Smooth muscle cell (in vitro differentiated cells): Measurements from ENCODE around the gene PRORP. TPM values are rescaled to one million over a fixed set of nuclear protein-coding genes. Genes with fewer than 3 reads are reported as not detected.

Experiments
- DNase-seq: peaks from one replicate; lab custom pipeline; 2025; ENCODE audit not compliant: unreplicated experiment; lab: John Stamatoyannopoulos, UW
- H2AFZ ChIP-seq: fragments of 200-600 bp; sonication (generic); 2 replicates; pipeline ENCODE4 v1.6.0; 2016; ENCODE audit warnings: antibody characterized with exemption, low read depth, mild to moderate bottlenecking
- H3F3A ChIP-seq: fragments of 200-600 bp; sonication (generic); 2 replicates; pipeline ENCODE4 v1.6.0; 2017; ENCODE audit warnings: antibody characterized with exemption, low read depth
- H3K27ac ChIP-seq: fragments of 200-600 bp; sonication (generic); 2 replicates; pipeline ENCODE4 v1.5.1; 2016; ENCODE audit warnings: low read depth, mild to moderate bottlenecking
- H3K27me3 ChIP-seq: fragments of 200-600 bp; sonication (generic); 2 replicates; pipeline ENCODE4 v1.6.1; 2016; ENCODE audit warnings: low read depth, mild to moderate bottlenecking
- H3K36me3 ChIP-seq: fragments of 200-600 bp; sonication (generic); 2 replicates; pipeline ENCODE4 v1.5.1; 2016; ENCODE audit warnings: low read depth
- H3K4me1 ChIP-seq: fragments of 200-600 bp; sonication (generic); 2 replicates; pipeline ENCODE4 v1.5.1; 2016; ENCODE audit warnings: low read depth
- H3K4me2 ChIP-seq: fragments of 200-600 bp; sonication (generic); 2 replicates; pipeline ENCODE4 v1.6.0; 2016; ENCODE audit warnings: mild to moderate bottlenecking
- H3K4me3 ChIP-seq: fragments of 200-600 bp; sonication (generic); 2 replicates; pipeline ENCODE4 v1.5.1; 2016; ENCODE audit warnings: mild to moderate bottlenecking
- H3K79me2 ChIP-seq: fragments of 200-600 bp; sonication (generic); 2 replicates; pipeline ENCODE4 v1.6.0; 2016; ENCODE audit warnings: low read depth, mild to moderate bottlenecking
- H3K9ac ChIP-seq: fragments of 200-600 bp; sonication (generic); 2 replicates; pipeline ENCODE4 v1.6.0; 2016; ENCODE audit warnings: low read depth
- H3K9me3 ChIP-seq: fragments of 200-600 bp; sonication (generic); replicated peaks from 2 replicates; pipeline ENCODE4 v1.5.1; 2016; ENCODE audit warnings: low read depth
- H4K20me1 ChIP-seq: fragments of 200-600 bp; sonication (generic); 2 replicates; pipeline ENCODE4 v1.6.0; 2016; ENCODE audit warnings: low read depth
- CTCF ChIP-seq: fragments of 200-600 bp; sonication (generic); IDR thresholded peaks from 2 replicates; pipeline ENCODE4 v1.5.1; 2017; ENCODE audit warnings: borderline replicate concordance, mild to moderate bottlenecking, antibody characterized with exemption; ENCODE audit not compliant: insufficient read depth, poor library complexity, severe bottlenecking
- WGBS: methylation state at CpG from one replicate; pipeline ENCODE4 v1.1.7; 2016; ENCODE audit warnings: low lambda C conversion rate; 5-methylcytosine and 5-hydroxymethylcytosine counted together
- polyA plus RNA-seq: library from polyadenylated mRNA; unstranded; fragments of >200 nt; fragmentation: Nextera tagmentation; extraction: Ambion mirVana; gene quantifications from 2 replicates; pipeline ENCODE4 v1.2.1, GENCODE V29; 2016
- total RNA-seq: library from RNA; depleted of rRNA; stranded (reverse); fragments of >200 nt; gene quantifications from 2 replicates; pipeline ENCODE4 v1.2.3, GENCODE V29; 2014

Gene PRORP
- total and polyA plus RNA-seq, 2 experiments from 2014 or later = 17.6 to 29.1 TPM

- WGBS = 97% methylated on average over 3 of the region's 3 CpGs
- Histone ChIP-seq H3K9ac (no peak overlapping the region), H3K4me2 (no peak overlapping the region), H2AFZ (no peak overlapping the region), H3K4me3 (no peak overlapping the region), H4K20me1 (no peaks in the 10 kb centered on the region), H3K79me2 (peaks cover 3% of the 10 kb centered on the region), H3K36me3 (no peaks in the 10 kb centered on the region), H3K4me1 (no peaks in the 10 kb centered on the region), H3K9me3 (no peaks in the 10 kb centered on the region), H3F3A (no peaks in the 10 kb centered on the region), H3K27ac (no peak overlapping the region), H3K27me3 (no peaks in the 10 kb centered on the region)
- TF ChIP-seq CTCF = no peak
- no peak for DNase-seq
These were observed 45.1 kb downstream of the PRORP start for GRCh38 chr14:35167496-35167895.

Other genes starting within 250 kb of the PRORP start
- gene BAZ1A, start 247.2 kb upstream of the PRORP start, total RNA-seq = 21.7 and 31.9 TPM in 2 replicates
- 12.4 and 16.5 TPM in 2 replicates for gene BAZ1A, start 247.2 kb upstream of the PRORP start, polyA plus RNA-seq
- gene SRP54, start 139.6 kb upstream of the PRORP start, total RNA-seq = 111 and 129 TPM in 2 replicates
- 76.4 and 79.4 TPM in 2 replicates for gene SRP54, start 139.6 kb upstream of the PRORP start, polyA plus RNA-seq
- gene FAM177A1, start 76.3 kb upstream of the PRORP start, total RNA-seq = 51.3 and 65.1 TPM in 2 replicates
- gene FAM177A1, start 76.3 kb upstream of the PRORP start, polyA plus RNA-seq = 70.7 and 82.4 TPM in 2 replicates
- gene PPP2R3C, start 562 bp upstream of the PRORP start, total RNA-seq = 35.6 and 36.3 TPM in 2 replicates
- 32.3 and 38.4 TPM in 2 replicates for gene PPP2R3C, start 562 bp upstream of the PRORP start, polyA plus RNA-seq
- gene PSMA6, start 169.8 kb downstream of the PRORP start, total RNA-seq = 250 and 315 TPM in 2 replicates
- gene PSMA6, start 169.8 kb downstream of the PRORP start, polyA plus RNA-seq = 251 and 255 TPM in 2 replicates